Measurements from ENCODE around the gene ZNF646.

Gene ZNF646

GRCh38 chr16:31073970-31074813, at the start of gene ZNF646, which contains the start of gene ZNF668:
Gene ZNF646, plus strand, starts transcription at chr16:31074422. Its CDS starts 1,903 bp downstream, at chr16:31076325.
Gene ZNF668, minus strand, starts transcription at chr16:31074240. Its CDS starts 9,781 bp downstream, at chr16:31064459.
- no peak for TF ChIP-seq CTCF (IDR thresholded peaks at IDR 0.05; ENCODE audit: low read depth, low read length)
- peak within 1 kb of the TSS; percentile 71 for H3K4me3 ChIP-seq (ENCODE audit: low read depth, low read length)

DNA sequence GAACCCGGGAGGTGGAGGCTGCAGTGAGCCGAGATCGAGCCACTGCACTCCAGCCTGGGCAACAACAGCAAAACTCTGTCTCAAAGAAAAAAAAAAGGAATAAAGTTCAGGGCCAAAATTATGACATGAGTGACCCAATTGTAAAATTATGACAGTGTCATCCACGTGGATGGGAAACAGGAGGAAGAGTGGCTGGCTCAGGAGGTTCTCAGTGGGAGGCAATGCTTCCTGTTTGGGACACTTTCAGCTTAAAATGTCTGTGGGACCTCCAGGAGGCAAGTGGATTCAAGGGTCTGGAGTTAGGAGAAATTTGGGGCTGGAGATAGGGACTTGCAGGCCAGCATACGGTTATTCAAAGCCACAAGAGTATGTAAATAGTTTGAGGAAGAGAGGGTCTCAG, 48.9 kb upstream of the ZNF646 start:
- no peak overlapping the region for H3K4me3 ChIP-seq (ENCODE audit: low read depth, low read length)
- TF ChIP-seq CTCF (IDR thresholded peaks at IDR 0.05; ENCODE audit: low read depth, low read length), result no peak

DNA sequence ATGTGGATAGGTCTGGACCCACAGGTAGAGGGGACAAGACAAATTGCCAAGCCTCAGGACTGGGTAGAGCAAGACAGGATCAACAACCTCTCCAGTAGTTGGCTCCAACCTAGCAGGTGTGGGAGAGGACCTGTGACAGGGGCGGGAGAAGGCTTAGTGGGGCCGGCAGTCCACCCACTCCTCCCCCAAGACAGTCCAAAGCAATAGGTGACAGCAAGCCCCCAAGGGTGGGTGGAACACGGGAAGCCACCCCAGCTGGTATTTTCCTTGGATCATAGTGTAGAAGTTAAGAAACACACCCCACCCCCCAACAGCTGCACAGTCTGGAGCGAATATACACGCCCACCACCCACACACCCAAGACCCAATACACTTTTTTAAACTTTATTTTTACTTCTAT, 45.0 kb upstream of the ZNF646 start:
- TF ChIP-seq CTCF (IDR thresholded peaks at IDR 0.05; ENCODE audit: low read depth, low read length), result no peak
- no peak overlapping the region for H3K4me3 ChIP-seq (ENCODE audit: low read depth, low read length)

GRCh38 chr16:31031276-31031675, 42.9 kb upstream of the ZNF646 start:
- no peak for TF ChIP-seq CTCF (IDR thresholded peaks at IDR 0.05; ENCODE audit: low read depth, low read length)
- H3K4me3 ChIP-seq (ENCODE audit: low read depth, low read length), result no peak overlapping the region

- peak within 1 kb of the TSS; percentile 74 for H3K4me3 ChIP-seq (ENCODE audit: low read depth, low read length)
- no peak for TF ChIP-seq CTCF (IDR thresholded peaks at IDR 0.05; ENCODE audit: low read depth, low read length)
These were observed 41.2 kb upstream of the ZNF646 start, which contains the start of gene STX4 for GRCh38 chr16:31032736-31033708. Gene STX4, plus strand, starts transcription at chr16:31033558. Its CDS starts 248 bp downstream, at chr16:31033806.

- no peak for TF ChIP-seq CTCF (IDR thresholded peaks at IDR 0.05; ENCODE audit: low read depth, low read length)
- peak overlapping the region; percentile 74 for H3K4me3 ChIP-seq (ENCODE audit: low read depth, low read length)
These were observed 40.3 kb upstream of the ZNF646 start for GRCh38 chr16:31033709-31034492.
